HUDEP-2 (cell line): ENCODE measurements around the gene FGFR1OP2.

Experiments
- DNase-seq, 76 experiments: peaks; one replicate each; lab custom pipeline; 2025; ENCODE audit not compliant: unreplicated experiment in 76 of 76; lab: John Stamatoyannopoulos, UW

FGFR1OP2 gene

DNA sequence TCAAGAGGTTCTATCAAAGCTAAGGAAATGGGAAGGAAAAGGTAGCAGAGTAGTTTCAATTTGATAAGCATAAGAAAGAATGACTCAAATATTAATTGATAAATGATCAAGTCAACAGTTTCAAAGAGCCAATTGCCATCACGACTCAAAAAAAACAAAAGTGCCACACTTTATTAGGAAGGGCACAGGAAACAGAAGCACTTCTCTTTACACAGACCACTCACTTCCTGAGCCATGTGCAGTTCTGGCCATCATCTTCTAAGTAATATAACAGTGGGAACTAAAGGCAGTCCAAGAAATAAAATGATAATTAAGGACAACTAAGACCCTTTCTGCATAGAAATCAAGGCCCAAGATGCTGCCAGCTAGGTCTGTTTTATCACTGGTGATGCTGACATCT lies 62.7 kb downstream of the FGFR1OP2 start:
- no peak for DNase-seq

DNA sequence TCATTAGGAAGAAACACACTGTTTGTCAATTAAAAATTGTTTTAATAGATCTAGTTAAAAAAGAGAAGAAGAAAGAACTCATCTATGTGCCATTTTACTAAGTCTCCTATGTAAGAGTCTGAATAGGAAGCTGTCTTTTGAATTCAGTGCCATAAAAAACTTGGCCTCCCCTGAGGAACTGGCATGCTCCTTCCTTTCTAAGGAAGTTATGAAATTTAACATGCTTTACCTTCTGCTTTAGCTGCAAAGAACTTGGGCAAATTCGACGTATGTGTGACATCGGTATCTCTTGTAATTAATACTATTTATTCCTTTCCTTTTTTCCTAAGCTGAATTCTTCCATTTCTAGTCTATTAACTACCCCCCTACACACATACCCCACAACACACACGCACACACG lies 63.4 kb downstream of the FGFR1OP2 start:
- DNase-seq: no peak

DNA sequence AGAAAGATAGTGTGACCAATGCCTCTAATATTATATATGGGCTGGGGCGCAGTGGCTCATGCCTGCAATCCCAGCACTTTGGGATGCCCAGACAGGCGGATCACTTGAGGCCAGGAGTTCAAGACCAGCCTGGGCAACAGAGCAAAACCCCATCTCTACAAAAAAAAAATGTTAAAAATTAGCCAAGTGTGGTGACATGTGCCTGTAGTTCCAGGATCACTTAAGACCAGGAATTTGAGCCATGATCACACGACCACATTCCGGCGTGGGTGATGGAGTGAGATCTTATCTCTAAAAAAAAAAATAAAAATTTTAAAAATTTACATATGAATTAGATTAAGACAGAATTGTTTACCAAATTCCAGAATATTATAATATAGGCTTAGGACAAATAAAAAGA lies 63.9 kb downstream of the FGFR1OP2 start:
- no peak for DNase-seq

DNA sequence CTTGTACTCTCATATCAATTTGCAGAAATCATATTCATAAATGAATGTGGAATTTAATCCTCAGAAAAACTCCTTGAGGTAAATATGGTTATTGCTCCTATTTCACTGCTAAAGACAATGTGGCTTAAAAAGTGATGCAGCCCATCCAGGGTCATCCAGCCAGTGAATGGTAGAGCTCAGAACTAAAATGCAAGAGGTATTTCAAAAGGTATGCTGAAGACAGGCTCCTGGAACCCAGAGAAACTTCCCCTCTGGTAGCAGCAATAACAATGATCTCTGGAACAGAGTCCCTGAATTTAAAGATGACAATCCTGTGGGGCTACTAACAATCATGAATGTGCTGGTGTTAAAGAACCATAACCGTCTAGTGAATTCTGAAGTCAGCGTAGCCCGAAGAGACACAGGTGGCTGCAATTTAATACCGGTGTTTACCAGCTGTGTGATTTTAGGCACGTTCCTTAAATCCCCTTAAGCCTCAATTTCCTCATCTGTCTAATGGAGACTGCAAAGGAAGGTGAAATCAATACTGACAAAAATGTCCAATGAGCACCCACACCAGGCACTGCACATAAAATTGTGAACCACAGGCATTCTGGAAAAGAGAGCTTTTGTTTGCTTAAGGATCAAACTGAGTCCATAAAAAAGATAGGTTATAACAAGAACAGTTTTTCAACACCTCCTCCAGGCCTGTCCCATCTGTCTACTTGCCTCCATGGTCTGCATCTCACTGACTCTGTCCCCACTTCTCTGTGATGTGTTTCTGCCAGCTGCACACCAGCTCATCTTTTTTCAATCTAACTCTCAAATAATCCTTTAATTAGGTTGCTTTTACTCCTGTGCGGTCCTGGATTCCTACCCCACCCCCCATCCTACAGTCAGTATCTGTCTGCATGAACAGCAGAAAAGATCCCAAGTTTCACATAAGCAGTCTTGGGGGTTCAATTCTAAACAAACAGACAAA lies 65.4 kb downstream of the FGFR1OP2 start:
- no peak for DNase-seq

DNA sequence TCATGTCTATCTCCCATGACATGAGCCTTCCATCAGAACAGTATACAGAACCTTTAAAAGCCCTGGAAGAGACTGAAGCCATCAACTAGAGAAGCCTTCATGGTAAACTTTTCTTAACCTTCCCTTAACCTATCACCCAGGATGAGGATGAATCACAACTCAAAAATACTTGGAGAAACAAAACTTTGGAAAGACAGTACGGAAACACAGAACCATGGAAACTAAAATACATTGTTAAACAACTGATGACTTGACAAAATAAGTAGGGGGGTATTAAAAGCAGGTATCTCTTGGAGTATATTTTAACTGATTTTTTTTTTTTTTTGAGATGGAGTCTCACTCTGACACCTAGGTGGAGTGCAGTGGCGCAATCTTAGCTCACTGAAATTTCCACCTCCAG lies 67.2 kb downstream of the FGFR1OP2 start:
- no peak for DNase-seq

DNA sequence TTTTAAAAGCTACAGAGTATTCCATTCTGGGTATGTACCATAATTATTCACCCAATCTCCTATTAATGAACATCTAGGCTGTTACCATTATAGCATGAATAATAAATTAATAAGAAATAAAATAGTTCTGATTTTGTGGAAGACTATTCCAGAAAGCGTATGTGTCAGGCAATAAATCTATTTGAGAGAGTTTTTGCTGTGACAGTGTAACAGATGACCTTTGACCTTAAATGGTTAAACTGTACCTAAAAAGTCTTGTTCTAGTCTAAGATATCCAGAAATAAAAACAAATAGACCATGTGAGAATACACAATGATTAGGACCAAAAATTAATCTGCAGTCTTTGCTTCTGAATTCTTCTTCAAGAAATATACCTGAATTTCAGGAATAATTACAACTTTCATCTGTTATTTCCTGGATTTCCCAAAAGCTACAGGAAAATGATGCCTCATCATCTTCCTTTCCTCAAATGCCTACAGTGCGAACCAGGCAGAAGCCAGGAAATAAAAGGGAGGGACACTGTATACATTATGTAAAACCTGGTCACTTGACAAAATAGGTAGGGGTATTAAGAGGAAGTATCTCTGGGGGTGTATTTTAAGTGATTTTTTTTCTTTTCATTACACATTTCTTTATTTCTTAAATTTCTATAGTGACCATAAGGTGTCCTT lies 68.7 kb downstream of the FGFR1OP2 start:
- no peak for DNase-seq

DNA sequence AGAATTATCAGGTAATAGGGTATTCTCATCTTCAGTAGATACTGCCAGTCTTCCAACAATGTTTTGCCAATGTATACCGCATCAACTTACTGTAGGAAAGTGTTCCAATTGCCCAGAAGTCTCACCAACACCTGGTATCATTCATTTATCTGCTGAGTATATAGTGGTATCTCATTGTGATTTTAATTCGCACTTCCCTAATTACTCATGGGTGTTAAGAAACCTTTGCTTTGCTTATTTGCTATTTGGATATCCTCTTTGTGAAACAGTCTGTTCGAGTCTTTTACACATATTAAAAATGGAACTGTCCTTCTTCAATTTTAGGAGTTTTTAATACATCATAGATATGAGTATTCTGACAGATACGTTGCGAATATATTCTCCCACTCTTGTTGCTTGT lies 69.8 kb downstream of the FGFR1OP2 start:
- no peak for DNase-seq

DNA sequence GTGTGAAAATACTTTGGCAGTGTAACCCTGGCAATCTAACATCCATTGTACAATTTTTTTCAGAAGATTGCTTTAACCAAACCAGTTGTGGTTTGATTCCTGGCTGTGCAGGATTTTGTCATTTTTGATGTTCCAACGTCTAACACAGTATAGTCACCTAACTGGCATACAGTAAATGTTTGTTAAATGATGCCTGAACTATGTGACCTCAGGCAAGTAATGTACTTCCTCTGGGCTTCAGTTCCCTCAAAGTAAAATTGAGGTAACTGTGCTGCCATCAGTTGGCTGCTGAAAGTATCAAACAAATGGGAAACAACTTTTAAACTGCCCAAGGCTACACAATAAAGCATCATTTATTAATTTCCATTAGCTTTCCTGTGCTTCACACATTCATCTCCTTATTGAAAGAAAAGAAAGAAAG lies 71.6 kb downstream of the FGFR1OP2 start:
- peak in 2 of 76 experiments; percentile 9 to 11 for DNase-seq

DNA sequence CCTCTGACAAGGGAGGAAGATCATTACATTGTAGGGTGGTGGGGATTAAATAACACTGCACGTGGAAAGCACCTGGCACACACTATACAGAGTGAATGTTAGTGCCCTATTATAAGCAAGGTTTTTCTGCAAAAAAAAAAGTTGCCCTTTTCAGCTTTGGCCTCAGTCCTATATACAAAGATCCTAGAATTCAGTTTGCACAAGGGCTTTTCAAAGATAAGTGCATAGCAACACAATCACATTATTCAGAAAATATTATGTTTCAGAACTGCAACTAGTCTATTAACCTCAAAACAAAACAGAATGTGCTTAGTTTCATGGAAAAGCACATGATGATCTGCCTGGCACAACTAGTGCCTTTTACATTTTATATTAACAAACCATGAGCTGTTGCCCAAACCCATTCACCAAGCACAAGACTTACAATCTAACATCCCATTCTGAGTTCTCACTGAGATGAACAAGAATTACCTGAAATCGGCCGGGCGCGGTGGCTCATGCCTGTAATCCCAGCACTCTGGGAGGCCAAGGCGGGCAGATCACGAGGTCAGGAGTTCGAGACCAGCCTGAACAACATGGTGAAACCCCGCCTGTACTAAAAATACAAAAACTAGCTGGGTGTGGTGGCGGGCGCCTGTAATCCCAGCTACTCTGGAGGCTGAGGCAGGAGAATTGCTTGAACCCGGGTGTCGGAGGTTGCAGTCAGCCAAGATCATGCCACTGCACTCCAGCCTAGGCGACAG lies 74.1 kb downstream of the FGFR1OP2 start:
- DNase-seq: peak in 1 of 76 experiments; percentile 10

DNA sequence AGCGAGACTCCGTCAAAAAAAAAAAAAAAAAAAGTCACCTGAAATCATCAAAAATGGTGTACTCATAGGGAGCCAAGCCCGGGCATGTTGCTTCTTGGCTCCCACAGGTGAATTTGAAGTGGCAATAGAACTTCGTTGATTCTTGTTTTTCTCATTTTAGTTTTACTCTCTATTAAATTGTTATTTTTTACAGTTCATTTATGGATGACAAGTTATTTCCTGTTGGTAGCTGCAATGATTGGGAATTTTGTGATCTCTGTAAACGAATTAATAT lies 74.6 kb downstream of the FGFR1OP2 start:
- DNase-seq: peak in 1 of 76 experiments; percentile 11

DNA sequence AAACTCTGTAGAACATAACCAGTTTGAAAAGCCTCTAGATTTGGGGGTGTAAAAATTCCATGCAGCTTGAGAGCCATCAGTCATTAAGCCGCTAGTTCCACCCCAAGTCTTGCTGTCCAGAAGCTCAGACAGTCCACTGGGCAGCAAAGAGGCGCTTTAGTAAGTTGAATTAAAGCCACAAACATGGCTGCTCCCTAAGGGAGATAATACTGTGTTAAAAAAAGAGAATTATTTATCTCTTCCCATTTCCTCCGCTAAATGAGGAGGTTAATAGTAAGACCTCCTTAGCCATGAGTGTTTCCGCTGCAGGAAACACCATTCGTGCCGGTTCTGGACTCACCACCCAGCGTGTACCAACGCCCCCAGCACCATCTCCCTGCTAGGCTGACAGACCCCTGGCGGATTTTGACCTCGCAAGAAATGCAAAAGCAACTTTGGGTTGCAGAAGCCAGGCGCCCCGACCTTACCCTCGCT lies 75.4 kb downstream of the FGFR1OP2 start:
- peak in 11 of 76 experiments; percentile 29 to 66 (median 57) for DNase-seq

DNA sequence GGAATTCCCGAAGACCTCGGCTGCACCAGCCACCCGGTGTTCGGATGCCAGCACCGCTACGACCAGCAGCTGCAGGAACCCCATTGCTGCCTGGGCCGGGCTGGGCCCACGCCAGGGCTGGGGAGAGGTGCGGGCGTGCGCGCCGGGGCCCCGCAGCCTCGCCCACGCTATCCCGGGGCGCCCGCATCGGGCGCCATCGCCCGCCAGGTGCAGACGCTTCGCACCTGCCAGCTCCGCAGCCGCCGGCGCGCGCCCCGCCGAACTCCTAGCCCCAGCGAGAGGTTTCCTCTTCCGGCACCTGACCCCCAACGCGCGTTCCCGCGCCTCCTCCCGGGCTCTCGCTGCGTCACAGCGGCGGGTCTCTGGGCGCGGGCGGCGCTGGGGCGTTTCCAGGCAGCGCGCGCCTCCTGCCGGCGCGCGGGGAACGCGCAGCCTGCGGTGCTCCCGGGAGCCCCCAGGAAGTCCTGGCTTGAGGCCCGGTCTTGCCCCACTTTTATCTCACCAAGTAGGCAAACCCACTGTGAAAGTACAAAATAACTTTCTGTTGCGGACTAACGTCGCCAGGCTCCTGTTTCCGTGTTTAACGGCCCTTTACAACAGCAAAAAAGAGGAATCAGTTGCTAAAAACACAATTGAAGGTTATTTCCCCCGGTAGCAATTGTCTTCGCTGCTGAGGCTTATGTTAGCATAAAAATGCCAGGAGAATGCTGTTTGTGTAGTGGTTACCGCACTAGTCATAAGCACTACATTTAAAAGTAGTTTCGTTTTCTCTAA lies 76.0 kb downstream of the FGFR1OP2 start, which contains the start of gene TM7SF3:
Gene TM7SF3 (minus strand): TSS at position 300 of the 774 bp plus-strand sequence. CDS start 216 bp downstream, at position 84.
- DNase-seq: peak in 75 of 76 experiments; percentile 14 to 95 (median 90)

DNA sequence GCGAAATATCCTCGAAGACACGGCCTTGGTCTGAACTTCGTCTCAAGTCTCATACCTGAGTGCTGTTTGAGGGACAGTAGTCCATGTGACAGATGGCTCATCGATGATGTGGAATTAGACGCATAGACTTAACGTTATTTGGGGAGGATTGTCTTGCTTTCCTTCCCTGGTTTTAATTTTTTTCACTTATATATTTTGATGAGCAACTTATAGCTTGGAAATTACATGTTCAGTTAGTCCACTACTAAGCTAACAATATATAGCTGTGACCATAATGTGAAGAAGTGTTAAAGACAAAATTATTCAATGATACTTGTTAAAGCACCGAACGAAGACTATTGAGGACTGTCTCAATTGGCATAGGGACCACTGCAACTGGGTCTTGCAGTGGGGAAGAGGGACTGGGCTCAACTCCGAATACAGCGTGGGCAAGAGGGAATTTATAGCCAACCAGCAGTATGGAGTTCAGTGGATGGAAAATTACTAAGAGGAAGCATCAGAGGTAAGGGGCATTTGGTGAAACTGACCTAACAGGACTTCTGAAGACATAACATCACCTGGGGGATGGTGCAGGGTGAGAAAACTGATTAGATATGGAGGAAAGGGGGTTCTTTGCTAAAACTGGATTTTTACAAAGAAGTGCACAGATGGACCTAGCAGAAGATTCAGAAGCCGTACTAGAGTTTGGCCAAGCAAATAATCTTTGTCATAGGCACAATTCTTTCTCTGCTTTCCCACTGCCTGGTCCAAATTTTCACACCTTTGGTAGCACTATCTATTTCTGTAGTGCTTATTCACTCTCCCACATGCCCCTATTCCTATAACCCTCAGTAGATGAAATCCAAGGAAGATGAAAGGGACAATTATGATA lies 76.8 kb downstream of the FGFR1OP2 start:
- DNase-seq: peak in 13 of 76 experiments; percentile 10 to 69 (median 52)

DNA sequence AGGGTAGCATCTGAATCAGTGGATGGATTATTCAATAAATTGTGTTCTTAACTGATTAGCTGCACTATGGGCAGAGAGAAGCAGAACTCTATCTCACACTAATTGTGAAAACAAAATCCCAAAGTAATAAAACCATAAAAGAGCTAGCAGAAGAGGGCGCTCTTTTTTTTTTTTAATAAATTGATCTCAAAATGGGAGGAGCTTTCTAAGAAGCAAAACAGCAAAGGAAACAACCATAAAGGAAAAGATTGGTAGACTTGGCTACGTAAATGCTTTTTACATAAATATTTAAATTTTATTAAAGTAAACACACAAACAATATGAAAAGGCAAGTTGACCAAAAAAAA lies 77.4 kb downstream of the FGFR1OP2 start:
- DNase-seq: peak in 25 of 76 experiments; percentile 8 to 64 (median 32)
